Fibroblast of lung (primary cell): ENCODE results near the gene SCN5A. TPM values are rescaled to one million over a fixed set of nuclear protein-coding genes. Genes with fewer than 3 reads are reported as not detected.

Experiments
- DNase-seq, 2 donors: peaks; one replicate each; pipeline versions ENCODE4 v3.0.0 to v3.0.0-alpha.2; 2010; ENCODE audit warnings: low read depth in 2 of 2
- H2AFZ ChIP-seq: 2 replicates; pipeline ENCODE4 v1.5.1; 2012; ENCODE audit warnings: low read length, control low read depth, inconsistent platforms
- H3K27ac ChIP-seq: 2 replicates; pipeline ENCODE4 v1.5.1; 2011; ENCODE audit warnings: low read length, control low read depth; ENCODE audit not compliant: insufficient read depth
- H3K27me3 ChIP-seq: 2 replicates; pipeline ENCODE4 v1.5.1; 2011; ENCODE audit warnings: mild to moderate bottlenecking, low read length; ENCODE audit not compliant: control insufficient read depth, insufficient read depth
- H3K36me3 ChIP-seq: 2 replicates; pipeline ENCODE4 v1.5.1; 2011; ENCODE audit warnings: low read length; ENCODE audit not compliant: control insufficient read depth, insufficient read depth
- H3K4me1 ChIP-seq: 2 replicates; pipeline ENCODE4 v1.5.1; 2011; ENCODE audit warnings: low read length; ENCODE audit not compliant: control insufficient read depth, insufficient read depth; ENCODE audit errors: extremely low read depth
- H3K4me2 ChIP-seq: 2 replicates; pipeline ENCODE4 v1.5.1; 2011; ENCODE audit warnings: low read length, control low read depth; ENCODE audit not compliant: insufficient read depth; ENCODE audit errors: extremely low read depth
- H3K4me3 ChIP-seq, 4 experiments: fragments of 200-600 bp in 1 of 4; sonication (generic) in 1 of 4; replicated peaks in 1 of 4; 2 replicates each; pipeline ENCODE4 v1.5.1; 2011 to 2016; ENCODE audit warnings: low read length in 4 of 4, low read depth in 3 of 4, mild to moderate bottlenecking in 3 of 4, control low read depth in 2 of 4, inconsistent platforms in 1 of 4, mixed read lengths in 1 of 4; ENCODE audit not compliant: insufficient read depth in 1 of 4; ENCODE audit errors: control extremely low read depth in 1 of 4
- H3K79me2 ChIP-seq: 2 replicates; pipeline ENCODE4 v1.5.1; 2012; ENCODE audit warnings: mild to moderate bottlenecking, low read length, inconsistent platforms; ENCODE audit not compliant: control insufficient read depth, insufficient read depth
- H3K9ac ChIP-seq: 2 replicates; pipeline ENCODE4 v1.5.1; 2011; ENCODE audit warnings: mild to moderate bottlenecking, low read length, control low read depth; ENCODE audit not compliant: insufficient read depth
- H3K9me3 ChIP-seq: 2 replicates; pipeline ENCODE4 v1.5.1; 2012; ENCODE audit warnings: low read depth, low read length; ENCODE audit not compliant: control insufficient read depth, insufficient read depth
- H4K20me1 ChIP-seq: 2 replicates; pipeline ENCODE4 v1.5.1; 2011; ENCODE audit warnings: low read length; ENCODE audit not compliant: control insufficient read depth, insufficient read depth; ENCODE audit errors: extremely low read depth
- EZH2 ChIP-seq: IDR thresholded peaks from 2 replicates; pipeline ENCODE4 v1.5.1; 2012; ENCODE audit warnings: low read length, control low read depth, mild to moderate bottlenecking; ENCODE audit errors: missing control alignments
- polyA plus RNA-seq, 2 donors: library from polyadenylated mRNA; depleted of rRNA in 1 of 2; stranded (reverse) in 1 of 2; unstranded in 1 of 2; fragments of >200 nt; gene quantifications; 2 replicates each; pipeline ENCODE4 v1.2.1, GENCODE V29; 2011 to 2012; ENCODE audit warnings: missing spikeins in 1 of 2
- total RNA-seq: library from RNA; depleted of rRNA; stranded (reverse); fragments of >200 nt; gene quantifications from 2 replicates; pipeline ENCODE4 v1.2.1, GENCODE V29; 2014
- TF ChIP-seq, protein P1 (sequence below), 2 donors: IDR thresholded peaks in 1 of 2; conservative IDR thresholded peaks in 1 of 2; 1 replicate in 1 of 2; 2 replicates in 1 of 2; pipeline ENCODE4 v1.5.1; 2011 to 2012; ENCODE audit warnings: low read length in 2 of 2, control low read depth in 1 of 2, inconsistent platforms in 1 of 2, low read depth in 1 of 2, mild to moderate bottlenecking in 1 of 2

SCN5A gene
- total and polyA plus RNA-seq, 2 donors (not counting 1 experiment from before 2014, with no cell fraction given) = 0.27 to 0.50 TPM

DNA sequence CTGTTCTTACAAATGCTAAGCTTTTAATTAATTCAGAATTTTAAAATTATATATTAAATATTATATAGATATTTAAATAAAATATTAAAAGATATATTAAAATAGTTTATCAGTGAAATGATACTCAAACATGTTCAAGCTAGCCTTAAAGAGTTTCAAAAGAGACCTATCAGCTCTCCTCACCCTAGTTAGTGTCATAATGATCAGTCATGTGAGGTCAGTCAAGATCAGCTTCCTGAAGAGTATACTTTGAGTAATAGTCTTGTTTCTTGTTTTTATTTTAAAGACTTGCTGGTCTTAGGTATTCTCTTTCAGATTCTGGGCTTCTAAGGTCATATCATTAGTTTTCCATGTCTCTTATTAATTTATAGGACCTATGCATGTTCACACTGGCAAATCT lies 138.9 kb downstream of the SCN5A start:
- Histone ChIP-seq H3K4me3 (no peak overlapping the region), H3K9ac (no peak overlapping the region), H2AFZ (no peak overlapping the region), H4K20me1 (no peaks in the 10 kb centered on the region), H3K9me3 (no peaks in the 10 kb centered on the region), H3K36me3 (peaks cover 4% of the 10 kb centered on the region), H3K27me3 (no peaks in the 10 kb centered on the region), H3K4me1 (no peaks in the 10 kb centered on the region), H3K79me2 (no peaks in the 10 kb centered on the region), H3K27ac (no peak overlapping the region), H3K4me2 (no peak overlapping the region)
- DNase-seq = no peak
- no peak for TF ChIP-seq EZH2
- TF ChIP-seq, protein P1, sequence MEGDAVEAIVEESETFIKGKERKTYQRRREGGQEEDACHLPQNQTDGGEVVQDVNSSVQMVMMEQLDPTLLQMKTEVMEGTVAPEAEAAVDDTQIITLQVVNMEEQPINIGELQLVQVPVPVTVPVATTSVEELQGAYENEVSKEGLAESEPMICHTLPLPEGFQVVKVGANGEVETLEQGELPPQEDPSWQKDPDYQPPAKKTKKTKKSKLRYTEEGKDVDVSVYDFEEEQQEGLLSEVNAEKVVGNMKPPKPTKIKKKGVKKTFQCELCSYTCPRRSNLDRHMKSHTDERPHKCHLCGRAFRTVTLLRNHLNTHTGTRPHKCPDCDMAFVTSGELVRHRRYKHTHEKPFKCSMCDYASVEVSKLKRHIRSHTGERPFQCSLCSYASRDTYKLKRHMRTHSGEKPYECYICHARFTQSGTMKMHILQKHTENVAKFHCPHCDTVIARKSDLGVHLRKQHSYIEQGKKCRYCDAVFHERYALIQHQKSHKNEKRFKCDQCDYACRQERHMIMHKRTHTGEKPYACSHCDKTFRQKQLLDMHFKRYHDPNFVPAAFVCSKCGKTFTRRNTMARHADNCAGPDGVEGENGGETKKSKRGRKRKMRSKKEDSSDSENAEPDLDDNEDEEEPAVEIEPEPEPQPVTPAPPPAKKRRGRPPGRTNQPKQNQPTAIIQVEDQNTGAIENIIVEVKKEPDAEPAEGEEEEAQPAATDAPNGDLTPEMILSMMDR (conservative IDR thresholded peaks at IDR 0.05 in 1 of 2, IDR thresholded peaks at IDR 0.05 in 1 of 2; ENCODE audit: low read depth in 1 of 2, low read length in 2 of 2) = no peak

DNA sequence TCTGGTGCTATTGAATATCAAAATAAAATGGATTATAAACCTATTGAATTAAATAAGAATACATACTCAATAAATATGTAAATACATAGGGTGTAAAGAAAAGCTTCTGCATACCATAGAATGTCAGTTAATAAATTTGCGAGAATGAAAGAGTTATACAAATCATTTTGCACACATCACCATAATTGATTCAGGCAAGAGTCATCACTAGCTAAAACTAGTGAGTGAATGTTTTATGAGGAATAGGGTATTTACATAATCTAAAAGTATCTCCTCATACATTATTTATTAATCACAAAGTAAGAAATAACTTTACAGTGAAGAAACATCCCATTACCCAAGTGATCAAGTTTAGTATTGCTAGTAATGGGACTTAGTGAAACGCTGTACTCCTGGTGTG lies 139.8 kb downstream of the SCN5A start:
- Histone ChIP-seq H4K20me1 (no peaks in the 10 kb centered on the region), H3K36me3 (no peaks in the 10 kb centered on the region), H3K4me2 (no peak overlapping the region), H3K27ac (no peak overlapping the region), H3K4me3 (no peak overlapping the region), H3K9ac (no peak overlapping the region), H3K79me2 (no peaks in the 10 kb centered on the region), H2AFZ (no peak overlapping the region), H3K9me3 (no peaks in the 10 kb centered on the region), H3K27me3 (no peaks in the 10 kb centered on the region), H3K4me1 (no peaks in the 10 kb centered on the region)
- TF ChIP-seq, protein P1 (conservative IDR thresholded peaks at IDR 0.05 in 1 of 2, IDR thresholded peaks at IDR 0.05 in 1 of 2; ENCODE audit: low read depth in 1 of 2, low read length in 2 of 2) = no peak
- TF ChIP-seq EZH2 = no peak
- DNase-seq = no peak

DNA sequence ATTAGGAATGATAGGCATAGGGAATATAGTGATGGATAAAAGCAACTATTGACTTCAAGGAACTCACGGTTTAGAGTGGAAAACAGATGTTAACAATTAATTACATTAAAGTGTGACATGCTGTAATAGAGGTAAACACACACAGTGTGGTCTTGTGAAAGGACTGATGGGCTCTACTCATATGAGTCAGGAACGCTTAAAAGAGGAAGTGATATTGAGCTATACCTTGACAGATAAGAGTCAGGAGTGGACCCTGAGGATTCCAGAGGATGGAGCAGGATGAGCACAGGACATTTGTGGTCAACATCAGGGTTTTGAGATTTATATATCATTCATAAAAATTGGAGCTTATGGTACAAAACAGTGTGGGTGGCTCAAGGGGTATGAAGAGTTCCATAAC lies 142.4 kb downstream of the SCN5A start:
- no peak for DNase-seq
- H3K4me2 ChIP-seq = no peak overlapping the region
- H4K20me1 ChIP-seq = no peaks in the 10 kb centered on the region
- H3K27me3 ChIP-seq = no peaks in the 10 kb centered on the region
- H3K79me2 ChIP-seq = no peaks in the 10 kb centered on the region
- no peaks in the 10 kb centered on the region for H3K4me1 ChIP-seq
- no peaks in the 10 kb centered on the region for H3K36me3 ChIP-seq
- no peak overlapping the region for H2AFZ ChIP-seq
- no peaks in the 10 kb centered on the region for H3K9me3 ChIP-seq
- TF ChIP-seq EZH2 = no peak
- TF ChIP-seq, protein P1 (conservative IDR thresholded peaks at IDR 0.05 in 1 of 2, IDR thresholded peaks at IDR 0.05 in 1 of 2; ENCODE audit: low read depth in 1 of 2, low read length in 2 of 2) = no peak
- H3K9ac ChIP-seq = no peak overlapping the region
- no peak overlapping the region for H3K4me3 ChIP-seq
- no peak overlapping the region for H3K27ac ChIP-seq
